HG02970 (cell line): ENCODE measurements around the gene GLDN.
"Not testable (repeated sequence)": the region's sequence is repeated elsewhere in the genome, so short reads cannot be mapped to it uniquely, and the experiment has no call there.

ENCODE experiments used
- ATAC-seq: cut with Tn5 transposase; IDR thresholded peaks from one replicate; pipeline ENCODE4 v1.9.1; 2021; ENCODE audit warnings: mild to moderate bottlenecking, moderate library complexity, moderate number of reproducible peaks; ENCODE audit not compliant: unreplicated experiment, low FRiP score

The GLDN gene

DNA sequence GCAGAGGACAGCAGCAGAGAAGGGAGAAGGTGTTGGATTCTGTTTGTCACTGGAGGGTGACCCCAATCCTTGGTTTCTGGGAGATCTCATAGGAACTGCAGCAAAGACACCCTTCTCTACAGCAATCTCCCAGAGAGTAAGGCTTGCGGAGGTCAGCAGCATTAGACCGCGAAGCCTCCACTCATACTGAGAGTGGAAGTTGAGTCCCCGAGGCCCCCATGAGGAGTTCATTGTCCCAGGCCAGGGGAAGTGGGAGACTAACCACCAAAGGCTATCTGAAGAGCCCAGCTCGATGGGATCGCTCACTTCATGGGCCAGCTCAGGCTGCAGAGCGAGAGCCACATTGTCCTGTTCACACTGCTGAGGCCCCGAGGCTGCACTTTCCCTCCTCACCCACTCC lies 44.6 kb downstream of the GLDN start:
- no peak for ATAC-seq

DNA sequence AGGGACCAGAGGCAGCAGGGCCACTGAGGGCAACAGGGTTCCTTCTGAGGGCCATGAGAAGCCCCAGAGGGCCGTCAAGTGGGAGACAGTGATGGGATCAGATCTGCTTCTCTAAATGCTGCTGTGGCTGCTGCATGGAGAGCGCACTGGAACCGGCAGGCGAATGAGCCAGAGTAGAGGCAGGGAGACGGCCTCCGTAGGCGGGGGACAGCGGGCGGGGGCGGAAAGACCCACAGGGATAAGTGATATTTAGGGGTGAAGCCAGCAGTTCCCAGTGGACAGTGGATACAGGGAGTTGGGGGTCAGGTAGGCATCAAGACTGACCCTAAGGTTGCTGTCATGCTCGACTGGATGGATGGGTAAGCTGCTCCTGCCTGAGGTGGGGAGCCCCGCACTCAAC lies 45.0 kb downstream of the GLDN start:
- ATAC-seq = no peak

DNA sequence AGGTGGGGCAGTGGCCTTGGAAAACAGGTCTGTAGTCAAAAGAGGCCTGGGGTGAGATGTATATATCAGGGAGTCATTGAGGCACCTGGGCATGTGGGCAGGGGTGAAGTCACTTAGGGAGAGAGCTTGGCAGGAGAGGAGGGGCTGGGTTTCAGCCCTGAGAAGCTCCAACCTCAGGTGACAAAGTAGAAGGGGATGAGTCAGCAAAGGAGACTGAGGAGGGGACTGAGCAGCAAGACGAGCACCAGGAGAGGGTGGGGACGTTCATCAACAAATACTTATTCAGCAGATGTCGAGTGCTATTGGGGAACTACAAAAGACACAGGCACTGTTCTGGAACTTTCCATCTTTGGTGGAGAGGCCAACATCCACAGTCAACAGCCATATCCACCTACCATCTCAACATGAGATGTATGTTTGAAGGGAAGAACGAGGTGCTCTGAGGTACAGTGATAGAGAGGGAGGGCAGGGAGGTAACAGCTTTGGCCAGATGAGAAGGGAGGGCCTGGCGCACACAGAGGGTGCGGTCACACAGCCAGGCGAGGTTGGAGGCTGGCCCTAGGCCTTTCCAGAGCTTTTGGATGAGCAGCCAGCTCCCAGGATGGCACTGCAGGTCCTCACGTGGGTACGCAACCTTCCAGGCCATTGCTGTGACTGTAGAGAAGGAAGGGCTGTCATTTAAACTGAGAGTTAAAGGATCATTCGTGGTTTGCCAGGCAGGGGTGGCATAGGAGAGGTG lies 45.7 kb downstream of the GLDN start:
- no peak for ATAC-seq

DNA sequence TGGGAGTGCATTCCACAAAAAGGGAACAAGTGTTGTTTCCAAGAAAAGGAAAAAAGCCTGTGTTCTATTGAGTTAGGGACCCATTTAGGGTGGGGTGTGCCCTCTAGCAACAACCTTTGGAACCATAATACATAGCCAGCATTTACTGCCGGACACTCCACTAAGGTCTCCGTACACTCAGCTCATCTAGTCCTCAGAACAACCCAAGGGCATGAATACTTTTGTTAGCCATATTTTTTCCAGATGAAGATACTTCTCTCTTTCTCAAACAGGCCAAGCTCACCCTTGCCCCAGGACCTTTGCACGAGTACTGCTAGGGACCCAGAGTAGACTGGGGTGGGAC lies 46.2 kb downstream of the GLDN start:
- no peak for ATAC-seq

DNA sequence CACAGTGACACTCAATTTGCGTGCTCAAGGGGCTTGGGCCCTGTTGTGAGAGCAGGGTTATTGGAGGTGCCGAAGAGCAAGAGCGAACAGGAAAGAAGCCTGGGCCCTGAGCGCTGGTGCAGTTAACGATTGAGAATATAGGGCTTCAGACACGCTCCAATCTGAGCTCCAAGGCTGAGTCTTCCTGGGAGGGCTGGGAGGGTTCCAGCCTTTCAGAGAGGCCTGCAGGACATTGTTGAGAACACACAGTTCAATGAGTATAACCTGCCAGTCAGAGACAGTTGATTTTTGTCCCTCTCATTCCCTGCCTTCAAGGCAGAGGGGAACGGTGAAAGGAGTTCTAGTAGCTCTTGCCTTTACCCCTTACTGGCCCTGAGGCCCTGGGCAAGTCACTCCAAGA lies 47.3 kb downstream of the GLDN start:
- no peak for ATAC-seq

DNA sequence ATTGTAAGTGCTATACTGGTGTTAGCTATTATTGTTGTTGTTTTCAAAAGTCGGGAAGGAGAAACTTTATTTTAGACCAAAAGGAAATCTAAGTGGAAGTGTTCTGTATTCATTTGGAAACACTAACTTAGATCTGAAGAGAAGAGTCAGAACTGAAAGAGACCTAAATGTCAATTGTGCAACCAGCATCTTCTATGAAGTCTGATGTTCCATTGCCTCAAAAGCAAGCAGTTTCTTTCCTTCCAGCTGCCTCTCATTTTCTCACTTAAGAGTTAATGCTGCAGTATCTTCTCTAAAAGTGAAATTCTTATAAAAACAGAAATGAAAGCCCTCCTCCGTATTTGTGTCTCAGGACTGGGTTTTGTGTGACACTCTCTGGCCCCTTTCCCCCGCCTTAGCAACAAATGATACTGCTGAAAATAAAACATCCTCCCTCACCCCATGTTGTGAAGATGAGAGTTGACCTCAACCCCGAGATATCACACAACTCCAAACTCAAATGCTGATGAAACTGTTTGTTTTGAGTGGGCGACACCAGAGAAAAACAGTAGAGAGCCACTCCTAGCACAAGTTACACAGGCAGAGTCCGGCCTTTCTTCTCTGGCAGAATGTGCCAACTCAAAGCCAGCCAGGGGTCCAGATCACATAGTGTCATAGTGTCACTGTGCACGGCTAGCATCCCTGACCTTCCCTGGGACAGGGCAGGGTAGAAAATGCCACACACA lies 48.9 kb downstream of the GLDN start:
- no peak for ATAC-seq

DNA sequence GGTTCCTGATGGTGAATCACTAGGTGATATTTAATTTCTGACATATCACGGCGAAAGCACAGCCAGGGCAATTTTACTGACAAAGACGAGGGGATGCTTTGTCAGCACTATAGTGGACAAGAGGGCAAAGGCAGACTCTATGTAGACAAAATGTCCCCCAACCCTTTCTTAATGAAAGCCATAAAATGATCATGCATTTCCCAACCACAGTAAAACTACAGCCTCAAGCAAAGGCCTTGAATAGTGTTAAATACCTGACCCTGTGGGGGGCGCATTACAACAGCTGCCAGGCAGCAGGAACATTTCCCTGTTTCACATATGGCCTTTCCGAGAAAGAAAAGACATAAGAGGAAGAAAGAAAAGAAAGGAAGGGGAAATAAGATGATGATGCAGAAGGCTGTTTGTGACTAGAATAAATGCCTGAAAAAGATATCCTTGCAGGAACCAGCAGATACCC lies 49.5 kb downstream of the GLDN start:
- ATAC-seq = no peak

DNA sequence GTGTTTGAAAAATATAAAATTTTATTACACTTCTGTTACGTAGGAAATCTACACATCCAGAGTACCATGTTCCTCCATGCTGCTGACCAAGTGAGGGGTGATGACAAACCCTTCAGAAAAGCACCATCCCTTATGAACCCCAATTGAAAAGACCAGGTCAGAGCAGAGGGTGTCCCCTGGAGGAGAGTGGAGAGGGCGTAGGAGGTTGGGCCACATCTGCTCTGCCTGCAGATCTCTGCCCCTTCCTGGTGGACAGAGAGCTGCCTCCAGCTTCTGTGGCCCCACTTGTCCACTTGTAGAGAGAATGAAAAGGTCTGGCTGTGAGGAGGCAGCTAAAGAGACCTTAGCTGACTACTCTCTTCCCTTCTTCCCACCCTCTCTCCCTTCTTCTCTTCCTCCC lies 55.5 kb downstream of the GLDN start:
- ATAC-seq = no peak

DNA sequence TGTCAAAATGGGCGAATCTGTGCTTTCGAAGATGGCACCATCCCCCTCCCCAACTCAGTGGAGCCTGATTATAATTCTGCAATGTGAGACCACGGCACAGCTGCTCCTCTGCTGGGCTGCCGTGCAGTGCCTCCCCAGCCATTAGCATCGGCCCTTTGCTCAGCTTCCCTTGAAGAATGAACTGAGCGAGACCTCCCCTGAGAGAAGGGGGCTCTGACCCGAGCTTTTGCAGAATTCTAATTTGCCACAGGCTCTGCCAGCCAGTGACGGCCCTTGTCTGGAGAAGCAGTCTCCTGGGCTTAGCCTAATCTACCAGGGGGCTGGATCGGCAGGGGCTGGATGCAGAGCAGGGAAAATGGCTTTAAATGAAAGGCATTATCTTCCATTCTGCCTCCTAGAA lies 57.2 kb downstream of the GLDN start:
- ATAC-seq = no peak

DNA sequence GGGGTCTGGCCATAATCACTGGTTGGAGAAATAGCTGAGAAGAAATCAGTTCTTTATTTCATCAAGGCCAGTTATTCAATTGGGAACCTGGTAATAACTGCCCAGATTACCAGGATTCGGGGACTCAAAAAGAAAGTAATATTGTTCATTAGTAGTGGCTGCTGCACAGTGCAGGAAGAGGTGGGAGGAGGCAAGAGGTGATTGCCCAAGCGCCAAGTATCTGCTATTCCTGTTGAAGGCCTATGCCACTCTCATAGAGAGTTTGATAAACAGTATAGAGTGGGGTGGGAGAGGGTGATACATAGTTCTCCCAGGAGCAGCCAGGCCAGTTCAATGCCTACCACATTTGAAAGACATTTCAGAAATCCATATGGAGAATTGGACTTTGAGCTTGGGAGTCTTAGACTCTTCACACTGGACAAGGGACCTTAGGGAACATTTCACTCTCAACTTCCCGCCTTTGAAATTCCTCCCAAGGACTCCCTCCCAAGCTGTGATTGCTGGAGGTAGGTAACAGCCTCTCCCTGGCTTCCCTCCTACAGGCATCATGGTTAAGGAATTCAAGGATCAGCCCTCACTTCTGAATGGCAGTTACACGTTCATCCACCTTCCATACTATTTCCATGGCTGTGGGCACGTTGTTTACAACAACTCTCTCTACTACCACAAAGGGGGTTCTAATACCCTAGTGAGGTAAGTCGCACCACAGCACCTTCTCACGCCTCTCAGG lies 59.8 kb downstream of the GLDN start:
- no peak for ATAC-seq

DNA sequence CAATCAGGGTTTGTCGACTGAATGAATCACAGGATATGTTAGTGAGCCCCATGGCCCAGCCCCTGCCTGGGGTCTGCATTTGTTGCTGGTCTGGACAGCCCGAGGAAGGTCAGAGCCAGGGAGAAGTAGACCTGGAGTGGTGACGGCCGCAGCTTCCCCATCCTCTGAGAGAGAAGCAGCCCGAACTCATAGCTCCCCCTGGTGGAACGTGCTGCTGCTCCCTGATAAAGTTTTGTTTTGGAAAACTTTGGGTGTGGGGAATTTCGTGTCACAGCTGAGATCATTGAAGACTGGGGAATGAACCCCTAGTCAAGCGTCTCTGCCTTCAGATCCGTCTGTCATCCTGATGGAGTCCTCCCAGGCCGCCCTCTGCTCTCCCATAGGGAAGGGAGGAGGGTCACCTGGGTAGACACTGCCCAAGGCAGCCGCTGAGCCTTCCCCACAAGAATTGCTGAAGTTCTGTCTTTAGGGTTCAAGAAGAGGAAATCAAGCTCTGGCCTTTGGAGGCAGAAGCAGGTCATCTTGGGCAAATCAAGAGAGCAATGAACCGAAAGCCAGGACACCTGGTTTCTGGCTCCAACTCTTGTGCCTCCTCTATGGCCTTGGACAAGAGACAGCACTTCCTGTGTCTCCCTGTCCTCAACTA lies 60.5 kb downstream of the GLDN start:
- ATAC-seq = no peak

DNA sequence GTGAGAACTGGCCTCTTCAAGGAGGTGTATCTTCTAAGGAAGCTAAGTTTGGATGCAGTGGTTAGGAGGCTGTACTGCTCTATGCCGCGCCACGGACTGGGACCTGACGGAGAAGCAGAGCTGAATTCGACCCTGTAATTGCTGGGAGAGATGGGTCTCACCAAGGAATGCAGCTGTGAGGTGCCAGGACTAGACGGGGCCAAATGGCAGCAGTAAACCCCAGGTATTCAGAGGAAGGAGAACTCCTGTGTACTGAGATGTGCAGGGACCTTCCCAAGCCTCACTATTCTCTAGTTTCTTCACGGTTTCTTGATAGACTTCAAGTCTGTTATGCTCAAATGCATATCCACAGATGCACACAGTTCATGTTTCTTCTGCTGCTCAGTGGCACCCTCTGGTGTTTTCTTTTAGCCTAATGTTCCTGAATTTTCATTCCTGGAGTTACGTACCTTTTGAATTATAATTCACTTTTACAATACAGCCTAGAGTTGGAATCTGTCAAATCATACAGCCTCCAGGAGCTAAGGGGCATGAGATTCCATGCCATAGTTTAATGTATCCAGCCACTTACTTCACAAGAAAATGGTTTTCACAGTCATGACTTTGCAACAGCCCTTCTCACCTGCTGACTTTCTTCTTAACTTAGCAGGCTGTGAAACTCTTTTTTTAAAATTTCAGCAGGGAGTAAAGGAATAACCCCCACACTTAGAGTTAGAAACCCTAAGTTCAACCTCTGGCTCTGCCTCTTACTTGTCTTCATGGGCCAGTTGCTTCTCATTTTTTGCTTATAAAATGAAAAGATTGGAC lies 61.8 kb downstream of the GLDN start:
- ATAC-seq = no peak

DNA sequence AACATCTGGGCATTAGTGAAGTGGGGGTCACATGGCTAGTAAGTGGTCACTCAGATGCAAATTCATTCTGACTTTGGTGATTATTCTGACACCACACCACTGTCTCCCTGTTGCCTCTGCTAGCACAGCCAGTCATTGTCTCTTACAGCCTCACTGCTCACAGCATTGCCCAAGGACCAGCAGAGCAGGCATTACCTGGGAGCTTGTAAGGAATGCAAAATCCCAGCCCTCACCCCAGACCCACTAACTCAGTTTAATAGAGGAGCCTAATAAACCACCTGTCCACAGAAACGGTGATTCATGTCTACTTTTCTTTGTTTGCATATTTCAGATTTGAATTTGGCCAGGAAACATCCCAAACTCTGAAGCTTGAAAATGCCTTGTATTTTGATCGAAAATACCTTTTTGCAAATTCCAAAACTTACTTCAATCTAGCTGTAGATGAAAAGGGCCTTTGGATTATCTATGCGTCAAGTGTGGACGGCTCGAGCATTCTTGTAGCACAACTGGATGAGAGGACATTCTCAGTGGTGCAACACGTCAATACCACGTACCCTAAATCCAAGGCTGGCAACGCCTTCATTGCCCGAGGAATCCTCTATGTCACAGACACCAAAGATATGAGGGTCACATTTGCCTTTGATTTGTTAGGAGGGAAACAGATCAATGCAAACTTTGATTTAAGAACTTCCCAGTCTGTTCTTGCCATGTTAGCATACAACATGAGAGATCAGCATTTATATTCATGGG lies 62.7 kb downstream of the GLDN start:
- ATAC-seq = no peak

DNA sequence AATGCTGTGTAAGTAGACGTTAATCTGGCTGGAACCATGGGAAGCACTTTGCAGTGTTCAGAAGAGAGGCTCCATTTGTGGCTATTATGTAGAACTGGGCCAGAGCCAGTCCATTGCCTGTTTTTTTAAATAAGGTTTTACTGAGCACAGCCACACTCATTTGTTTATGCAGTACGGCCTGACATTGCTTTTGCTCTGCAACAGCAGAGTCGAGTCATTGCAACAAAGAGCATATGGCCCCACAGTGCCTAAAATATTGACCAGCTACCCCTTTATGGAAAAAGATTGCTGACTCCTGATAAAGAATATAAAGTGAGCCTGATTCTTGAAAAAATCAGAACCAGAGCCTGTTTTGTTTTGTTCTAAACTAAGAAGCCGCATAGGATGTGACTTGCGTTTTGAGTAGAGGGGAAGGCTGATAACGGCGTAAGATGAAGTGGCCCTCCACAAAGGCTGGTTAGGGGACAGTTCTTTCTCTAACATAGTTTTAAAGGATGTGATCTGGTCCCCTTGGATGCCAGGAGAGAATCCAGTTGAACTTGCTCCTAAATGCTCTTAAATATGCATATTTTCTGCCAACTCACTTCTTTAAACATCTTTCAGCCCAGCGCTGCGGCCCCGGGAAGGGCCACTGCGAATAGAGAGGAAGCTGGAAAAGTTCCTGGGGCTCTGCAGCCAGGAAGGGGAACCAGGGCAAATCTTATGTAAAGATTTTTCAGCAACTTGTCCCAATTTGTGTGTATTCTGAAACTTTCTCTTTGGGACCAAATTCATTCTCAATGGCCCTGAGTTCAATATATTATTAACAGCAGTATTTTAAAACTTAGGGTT lies 64.5 kb downstream of the GLDN start:
- ATAC-seq = no peak

DNA sequence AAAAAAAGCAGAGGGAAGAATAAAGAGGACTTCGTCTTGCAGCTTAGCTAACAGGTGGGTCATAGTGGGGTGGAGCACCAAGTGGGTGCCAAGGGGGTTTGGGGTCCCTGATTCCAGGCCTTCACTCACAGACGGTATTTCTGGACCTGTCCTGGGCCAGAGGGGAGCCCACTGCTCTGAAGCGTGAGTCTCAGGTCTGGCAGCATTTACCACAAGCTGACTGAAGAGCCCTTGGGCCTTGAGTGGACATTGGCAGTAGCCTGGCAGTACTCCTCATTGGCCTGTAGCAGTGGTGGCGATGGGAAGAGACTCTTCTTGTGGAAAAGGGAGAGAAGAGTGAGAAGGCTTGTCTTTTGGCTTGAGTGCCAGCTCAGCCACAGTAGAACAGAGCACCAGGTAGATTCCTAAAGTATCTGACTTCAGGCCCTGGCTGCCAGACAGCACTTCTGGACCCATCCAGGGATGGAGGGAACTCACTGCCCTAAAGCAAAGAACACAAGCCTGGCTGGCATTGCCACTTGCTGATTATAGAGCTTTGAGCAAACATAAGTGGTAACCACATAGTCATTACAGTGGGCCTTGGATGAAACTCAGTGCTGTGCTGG lies 72.9 kb downstream of the GLDN start:
- no peak for ATAC-seq

DNA sequence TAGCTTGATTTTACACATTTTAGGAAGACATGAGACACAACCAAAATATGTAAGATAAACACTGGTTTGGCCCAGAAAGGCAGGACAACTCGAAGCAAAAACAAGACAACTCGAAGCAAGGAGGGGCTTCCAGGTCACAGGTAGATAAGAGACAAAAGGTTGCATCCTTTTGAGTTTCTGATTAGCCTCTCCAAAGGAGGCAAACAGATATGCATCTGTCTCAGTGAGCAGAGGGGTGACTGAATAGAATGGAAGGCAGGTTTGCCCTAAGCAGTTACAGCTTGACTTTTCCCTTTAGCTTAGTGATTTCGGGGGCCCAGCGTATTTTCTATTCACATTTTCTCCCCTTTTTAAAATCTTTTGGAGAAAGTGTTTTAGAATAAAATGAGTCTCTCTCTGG lies 74.7 kb downstream of the GLDN start:
- ATAC-seq = no peak

DNA sequence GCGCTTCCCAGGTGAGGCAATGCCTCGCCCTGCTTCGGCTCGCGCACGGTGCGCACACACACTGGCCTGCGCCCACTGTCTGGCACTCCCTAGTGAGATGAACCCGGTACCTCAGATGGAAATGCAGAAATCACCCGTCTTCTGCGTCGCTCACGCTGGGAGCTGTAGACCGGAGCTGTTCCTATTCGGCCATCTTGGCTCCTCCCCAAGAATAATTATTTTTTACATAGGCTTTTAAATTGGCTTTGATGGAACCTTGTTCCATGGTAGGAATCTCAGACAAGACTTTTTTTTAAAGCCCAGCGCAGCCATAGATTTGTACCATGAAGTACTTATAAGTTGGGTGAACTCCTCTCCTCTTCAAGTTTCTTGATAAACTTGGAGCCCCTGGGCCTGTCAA lies 81.6 kb downstream of the GLDN start:
- ATAC-seq = not testable (repeated sequence)

DNA sequence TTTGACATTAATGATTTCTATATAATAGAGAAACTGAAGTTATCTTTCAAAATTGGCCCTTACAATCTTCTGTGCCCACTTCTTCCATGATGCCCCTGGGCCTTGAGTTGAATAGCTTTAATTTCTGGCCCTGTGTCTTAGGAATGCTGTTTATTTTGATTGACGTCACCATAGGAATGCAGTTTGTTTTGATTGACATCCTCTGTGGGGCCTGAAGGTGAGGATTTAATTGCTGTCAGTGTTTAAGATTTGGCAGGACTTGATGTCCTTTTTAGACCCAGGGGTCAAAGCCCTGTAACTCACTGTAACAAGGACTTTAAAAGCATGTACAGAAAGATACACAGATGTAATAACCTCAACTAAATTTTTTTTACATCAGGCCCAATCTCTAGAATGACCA lies 83.3 kb downstream of the GLDN start:
- ATAC-seq = no peak
